RWPE1 (cell line): ENCODE data around the gene IL22RA1.

Experiments used
- CTCF ChIA-PET: fragments of 350-600 bp; sonication (Branson Sonifier 250); formaldehyde crosslinking; extraction: SDS; loops from one replicate; lab custom pipeline; 2021; lab: Yijun Ruan, JAX
- POLR2A ChIA-PET: fragments of 400-600 bp; formaldehyde crosslinking; extraction: SDS; loops from one replicate; lab custom pipeline; 2020; ENCODE audit warnings: antibody characterized with exemption; ENCODE audit not compliant: low non-redundant PET; lab: Yijun Ruan, JAX
- DNase-seq: peaks from one replicate; pipeline ENCODE4 v3.0.0; 2012; ENCODE audit warnings: low spot score
- H3K27ac ChIP-seq: fragments of 450-650 bp; 2 replicates; pipeline ENCODE4 v1.5.1; 2017
- TF ChIP-seq, protein P1 (sequence below): fragments of 450-650 bp; conservative IDR thresholded peaks from 2 replicates; pipeline ENCODE4 v1.5.1; 2017; ENCODE audit warnings: low read depth, mild to moderate bottlenecking

Gene IL22RA1

GRCh38 chr1:24104854-24105253 lies 38.1 kb downstream of the IL22RA1 start:
- TF ChIP-seq, protein P1, sequence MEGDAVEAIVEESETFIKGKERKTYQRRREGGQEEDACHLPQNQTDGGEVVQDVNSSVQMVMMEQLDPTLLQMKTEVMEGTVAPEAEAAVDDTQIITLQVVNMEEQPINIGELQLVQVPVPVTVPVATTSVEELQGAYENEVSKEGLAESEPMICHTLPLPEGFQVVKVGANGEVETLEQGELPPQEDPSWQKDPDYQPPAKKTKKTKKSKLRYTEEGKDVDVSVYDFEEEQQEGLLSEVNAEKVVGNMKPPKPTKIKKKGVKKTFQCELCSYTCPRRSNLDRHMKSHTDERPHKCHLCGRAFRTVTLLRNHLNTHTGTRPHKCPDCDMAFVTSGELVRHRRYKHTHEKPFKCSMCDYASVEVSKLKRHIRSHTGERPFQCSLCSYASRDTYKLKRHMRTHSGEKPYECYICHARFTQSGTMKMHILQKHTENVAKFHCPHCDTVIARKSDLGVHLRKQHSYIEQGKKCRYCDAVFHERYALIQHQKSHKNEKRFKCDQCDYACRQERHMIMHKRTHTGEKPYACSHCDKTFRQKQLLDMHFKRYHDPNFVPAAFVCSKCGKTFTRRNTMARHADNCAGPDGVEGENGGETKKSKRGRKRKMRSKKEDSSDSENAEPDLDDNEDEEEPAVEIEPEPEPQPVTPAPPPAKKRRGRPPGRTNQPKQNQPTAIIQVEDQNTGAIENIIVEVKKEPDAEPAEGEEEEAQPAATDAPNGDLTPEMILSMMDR, result no peak
- POLR2A ChIA-PET, result interaction anchor here (0.6 kb wide), 1 partner anchor 15 kb away, joined by 3 read pairs; no protein-coding TSS in a partner anchor
- CTCF ChIA-PET, result no interaction called here
- H3K27ac ChIP-seq, result peak overlapping the region; percentile 42
- no peak for DNase-seq

DNA sequence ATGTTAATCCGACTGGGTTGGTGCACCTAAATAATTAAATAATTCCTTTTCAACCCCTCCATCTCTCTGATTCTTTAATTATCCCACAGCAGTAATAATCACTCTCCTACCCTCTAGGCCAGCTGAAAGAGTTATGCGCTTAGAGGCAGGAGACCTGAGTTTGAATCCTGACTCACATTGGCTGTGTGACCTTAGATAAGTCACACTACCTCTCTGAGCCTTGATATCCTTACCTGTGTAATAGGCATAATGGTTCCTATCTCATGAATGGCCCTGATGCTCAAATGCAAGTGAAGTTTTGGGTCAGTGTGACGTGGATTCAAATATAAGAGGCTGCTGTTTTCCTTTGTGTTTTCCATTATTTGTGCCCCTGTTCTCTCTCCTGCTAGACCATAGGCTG lies 39.1 kb downstream of the IL22RA1 start:
- CTCF ChIA-PET, result no interaction called here
- DNase-seq, result no peak
- no peak overlapping the region for H3K27ac ChIP-seq
- TF ChIP-seq, protein P1, result no peak
- POLR2A ChIA-PET, result no interaction called here

DNA sequence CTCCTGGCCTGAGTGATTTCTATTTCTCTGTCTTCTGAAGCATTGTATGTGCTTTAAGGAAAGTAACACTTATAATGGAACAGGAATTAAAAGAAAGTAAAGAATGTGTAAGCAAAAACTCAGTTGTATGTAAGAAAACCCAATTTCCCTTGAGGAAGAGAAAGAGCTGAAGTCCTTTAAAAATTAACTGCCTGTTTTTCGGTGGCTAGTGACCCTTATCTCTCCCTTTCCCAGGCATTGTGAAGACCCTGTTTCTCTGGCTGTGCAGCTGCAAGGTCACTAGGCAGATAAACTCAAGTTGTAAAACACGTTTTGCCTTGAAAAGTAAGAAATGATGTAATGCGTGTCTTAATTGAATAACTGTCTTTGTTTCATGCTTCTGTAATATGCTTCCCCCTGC lies 39.5 kb downstream of the IL22RA1 start:
- H3K27ac ChIP-seq, result peak overlapping the region; percentile 50
- ChIA-PET POLR2A (no interaction called here), CTCF (no interaction called here)

DNA sequence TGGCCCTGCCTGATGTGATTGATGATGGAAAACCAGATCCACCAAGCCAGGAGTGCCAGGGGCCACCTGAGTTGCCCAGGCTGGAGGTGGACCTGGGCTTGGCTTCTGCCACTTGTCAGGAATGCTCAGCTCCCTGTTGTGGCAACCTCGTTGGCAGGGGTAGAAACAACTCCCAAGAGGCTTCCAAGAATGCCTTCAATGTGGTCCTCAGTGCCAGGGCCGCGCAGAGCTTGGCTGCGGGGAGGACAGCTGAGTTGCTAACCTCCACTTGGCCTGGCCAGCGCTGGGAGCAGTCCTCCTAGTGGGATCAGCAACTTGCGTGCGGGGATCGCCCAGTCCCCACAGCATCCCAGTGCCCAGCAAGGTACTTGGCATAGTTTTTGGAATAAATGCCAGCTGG lies 40.0 kb downstream of the IL22RA1 start:
- CTCF ChIA-PET, result interaction anchor here (0.6 kb wide), 1 partner anchor 29 kb away, joined by 3 read pairs; no protein-coding TSS in a partner anchor

More for the DNA sequence above, 39.5 kb downstream of the IL22RA1 start:
- no peak for DNase-seq
- TF ChIP-seq, protein P1, result no peak

GRCh38 chr1:24101796-24102586 lies 40.9 kb downstream of the IL22RA1 start:
- POLR2A ChIA-PET, result no interaction called here

More for the DNA sequence above, 40.0 kb downstream of the IL22RA1 start:
- H3K27ac ChIP-seq, result peak overlapping the region; percentile 50
- POLR2A ChIA-PET, result no interaction called here
- TF ChIP-seq, protein P1, result no peak
- DNase-seq, result no peak

DNA sequence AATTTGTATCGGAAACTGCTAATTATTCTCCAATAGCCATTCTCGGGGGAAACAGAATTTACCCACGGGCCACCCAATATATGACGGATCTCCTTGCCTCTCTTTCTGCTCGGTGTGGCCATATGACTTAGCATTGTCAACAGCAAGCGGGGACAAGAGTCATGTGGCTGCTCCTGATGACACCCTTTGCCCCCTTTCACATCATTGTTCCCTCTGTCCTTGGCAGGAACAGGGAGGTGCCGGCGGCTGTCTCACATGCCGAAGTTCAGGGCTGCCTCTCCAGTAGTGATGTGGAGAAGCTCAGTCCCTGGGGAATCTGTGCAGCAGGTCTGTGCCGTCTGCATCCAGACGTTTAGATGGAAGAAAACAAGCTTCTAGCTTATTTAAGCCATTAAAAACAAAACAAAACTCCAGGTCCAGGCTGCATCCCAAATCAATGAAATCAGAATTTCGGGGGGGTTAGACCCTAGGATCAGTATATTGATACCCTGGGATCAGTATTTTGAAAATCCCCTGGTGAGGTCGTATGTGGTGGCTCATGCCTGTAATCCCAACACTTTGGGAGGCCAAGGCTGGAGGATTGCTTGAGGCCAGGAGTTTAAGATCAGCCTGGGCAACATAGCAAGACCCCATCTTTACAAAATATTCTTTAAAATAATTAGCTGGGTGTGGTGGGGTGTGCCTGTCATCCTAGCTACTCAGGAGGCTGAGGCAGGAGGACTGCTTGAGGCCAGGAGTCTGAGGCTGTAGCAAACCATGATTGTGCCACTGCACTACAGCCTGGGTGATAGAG lies 41.8 kb downstream of the IL22RA1 start:
- CTCF ChIA-PET, result no interaction called here
- POLR2A ChIA-PET, result interaction anchor here (0.7 kb wide), 1 partner anchor 70 kb away, joined by 5 read pairs; no protein-coding TSS in a partner anchor
- no peak for DNase-seq
- no peak overlapping the region for H3K27ac ChIP-seq
- TF ChIP-seq, protein P1, result no peak

More at GRCh38 chr1:24101796-24102586, 40.9 kb downstream of the IL22RA1 start:
- H3K27ac ChIP-seq, result peak overlapping the region; percentile 50
- TF ChIP-seq, protein P1, result no peak
- CTCF ChIA-PET, result interaction anchor here (0.6 to 0.7 kb wide), 2 partner anchors 30 to 825 kb away, joined by 3 read pairs; no protein-coding TSS in a partner anchor
- no peak for DNase-seq
